AG20443 (cell line): ENCODE measurements around the gene TUT7.
"Not testable (repeated sequence)": the region's sequence is repeated elsewhere in the genome, so short reads cannot be mapped to it uniquely, and the experiment has no call there.

Source experiments
- DNase-seq: peaks from one replicate; pipeline ENCODE4 v3.0.0; 2012; ENCODE audit warnings: low spot score, mixed read lengths

The TUT7 gene

GRCh38 chr9:86300701-86301100 is 53.5 kb downstream of the TUT7 start:
- no peak for DNase-seq

GRCh38 chr9:86298873-86299272 is 55.3 kb downstream of the TUT7 start:
- no peak for DNase-seq

GRCh38 chr9:86290341-86290740 is 63.9 kb downstream of the TUT7 start:
- not testable (repeated sequence) for DNase-seq

GRCh38 chr9:86288499-86289198 is 65.6 kb downstream of the TUT7 start:
- DNase-seq, result no peak

- DNase-seq, result no peak
Observed at GRCh38 chr9:86287013-86287412, 67.2 kb downstream of the TUT7 start.

- no peak for DNase-seq
Observed at GRCh38 chr9:86286278-86286677, 67.9 kb downstream of the TUT7 start.

GRCh38 chr9:86285261-86285660 is 68.9 kb downstream of the TUT7 start:
- no peak for DNase-seq

- DNase-seq, result peak; percentile 85
Observed at GRCh38 chr9:86282979-86283535, 71.2 kb downstream of the TUT7 start.

GRCh38 chr9:86282077-86282978 is 71.9 kb downstream of the TUT7 start, which contains the start of gene ISCA1:
TSS of gene ISCA1 (minus strand) at chr9:86282538. CDS start at chr9:86282458, 80 bp downstream.
- DNase-seq, result peak; percentile 96

GRCh38 chr9:86281593-86282076 is 72.6 kb downstream of the TUT7 start:
- DNase-seq, result no peak

GRCh38 chr9:86280580-86280979 is 73.6 kb downstream of the TUT7 start:
- no peak for DNase-seq

GRCh38 chr9:86279839-86280238 is 74.4 kb downstream of the TUT7 start:
- no peak for DNase-seq

- DNase-seq, result no peak
Observed at GRCh38 chr9:86277072-86277471, 77.1 kb downstream of the TUT7 start.

- DNase-seq, result no peak
Observed at GRCh38 chr9:86275962-86276361, 78.2 kb downstream of the TUT7 start.

- DNase-seq, result no peak
Observed at GRCh38 chr9:86274821-86275643, 79.2 kb downstream of the TUT7 start.

- no peak for DNase-seq
Observed at GRCh38 chr9:86272221-86272620, 82.0 kb downstream of the TUT7 start.

GRCh38 chr9:86263876-86264275 is 90.3 kb downstream of the TUT7 start:
- no peak for DNase-seq

GRCh38 chr9:86262492-86262891 is 91.7 kb downstream of the TUT7 start:
- no peak for DNase-seq

- no peak for DNase-seq
Observed at GRCh38 chr9:86259557-86259956, 94.7 kb downstream of the TUT7 start, which contains the start of gene C9orf153. TSS of gene C9orf153 (minus strand) at chr9:86259657. CDS start at chr9:86229603, 30,054 bp downstream.

- no peak for DNase-seq
Observed at GRCh38 chr9:86257391-86257790, 96.8 kb downstream of the TUT7 start.

GRCh38 chr9:86256653-86257052 is 97.6 kb downstream of the TUT7 start:
- DNase-seq, result no peak

GRCh38 chr9:86253577-86253976 is 100.6 kb downstream of the TUT7 start:
- DNase-seq, result no peak
